Suprapubic skin (tissue), 4 donors: ENCODE results near the gene NBAS. TPM values are rescaled to one million over a fixed set of nuclear protein-coding genes. Genes with fewer than 3 reads are reported as not detected.

Source experiments
- DNase-seq, 2 donors: peaks; one replicate each; pipeline ENCODE4 v3.0.0-alpha.2; 2019; ENCODE audit warnings: low spot score in 2 of 2
- H3K27ac ChIP-seq: fragments of 200-600 bp; sonication (generic); one replicate; pipeline ENCODE4 v1.5.1; 2019
- H3K27me3 ChIP-seq: fragments of 200-600 bp; sonication (generic); one replicate; pipeline ENCODE4 v1.5.1; 2019
- H3K36me3 ChIP-seq: fragments of 200-600 bp; sonication (generic); one replicate; pipeline ENCODE4 v1.5.1; 2019
- H3K4me1 ChIP-seq: fragments of 200-600 bp; sonication (generic); one replicate; pipeline ENCODE4 v1.5.1; 2019
- H3K4me3 ChIP-seq: fragments of 200-600 bp; sonication (generic); one replicate; pipeline ENCODE4 v1.5.1; 2019; ENCODE audit warnings: mild to moderate bottlenecking
- H3K9me3 ChIP-seq: fragments of 200-600 bp; sonication (generic); one replicate; pipeline ENCODE4 v1.5.1; 2019
- EP300 ChIP-seq: sonication (generic); formaldehyde crosslinking; IDR thresholded peaks from one replicate; pipeline ENCODE4 v1.6.1; 2017; ENCODE audit warnings: antibody characterized with exemption
- POLR2A ChIP-seq, 2 donors: fragments of 450-650 bp; IDR thresholded peaks; one replicate each; pipeline ENCODE4 v1.6.1; 2017; ENCODE audit warnings: antibody characterized with exemption in 2 of 2, mild to moderate bottlenecking in 2 of 2, moderate library complexity in 2 of 2
- POLR2AphosphoS5 ChIP-seq, 3 donors: sonication (generic); formaldehyde crosslinking; IDR thresholded peaks; one replicate each; pipeline ENCODE4 v1.6.1; 2017; ENCODE audit warnings: antibody characterized with exemption in 3 of 3
- WGBS: methylation state at CpG from one replicate; pipeline ENCODE4 v1.1.5; 2018; 5-methylcytosine and 5-hydroxymethylcytosine counted together
- total RNA-seq, 4 donors: library from RNA; depleted of rRNA; stranded (reverse); fragments of >200 nt; gene quantifications; one replicate each; pipeline ENCODE4 v1.1.0, GENCODE V29; 2016
- TF ChIP-seq, protein P1 (sequence below), 2 donors: fragments of 200-600 bp in 1 of 2; fragments of 450-650 bp in 1 of 2; sonication (generic) in 1 of 2; IDR thresholded peaks; one replicate each; pipeline ENCODE4 v1.5.1; 2016 to 2019; ENCODE audit warnings: antibody characterized with exemption in 2 of 2, mild to moderate bottlenecking in 1 of 2, moderate library complexity in 1 of 2

NBAS gene
- total RNA-seq, 4 donors from 2014 or later, result 44.4 to 48.4 (median 45.6) TPM

DNA sequence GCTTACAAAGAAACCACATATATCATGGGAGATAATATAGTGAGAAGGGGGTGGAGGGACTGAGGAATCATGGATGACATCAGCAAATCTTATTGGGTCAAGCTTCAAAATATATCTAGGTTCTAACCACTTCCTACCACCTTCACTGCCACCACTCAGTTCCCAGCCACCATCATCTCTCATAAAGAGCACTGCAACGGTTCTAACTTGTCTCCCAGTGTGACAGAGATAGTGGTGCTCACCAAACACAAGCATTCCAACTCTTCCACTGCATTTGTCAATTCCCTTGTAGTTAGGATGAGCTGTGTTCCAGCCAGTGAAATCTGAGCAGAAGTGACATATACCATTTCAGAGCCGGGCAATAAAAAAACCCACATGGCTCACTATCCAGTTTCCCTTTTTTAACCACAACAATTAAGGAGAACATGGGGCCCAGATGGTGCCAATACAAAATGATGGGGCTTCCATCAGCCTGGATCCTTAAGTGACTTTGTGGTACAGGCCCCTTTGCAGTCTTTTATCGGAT, 318.1 kb downstream of the NBAS start:
- 83% methylated on average over 3 of the region's 3 CpGs for WGBS
- Histone ChIP-seq H3K36me3 (no peaks in the 10 kb centered on the region), H3K4me1 (no peaks in the 10 kb centered on the region), H3K27me3 (no peaks in the 10 kb centered on the region), H3K4me3 (no peak overlapping the region), H3K9me3 (no peaks in the 10 kb centered on the region), H3K27ac (no peak overlapping the region)
- TF ChIP-seq EP300 (no peak), POLR2AphosphoS5 (IDR thresholded peaks at IDR 0.05) (no peak), POLR2A (IDR thresholded peaks at IDR 0.05) (no peak)
- TF ChIP-seq, protein P1, sequence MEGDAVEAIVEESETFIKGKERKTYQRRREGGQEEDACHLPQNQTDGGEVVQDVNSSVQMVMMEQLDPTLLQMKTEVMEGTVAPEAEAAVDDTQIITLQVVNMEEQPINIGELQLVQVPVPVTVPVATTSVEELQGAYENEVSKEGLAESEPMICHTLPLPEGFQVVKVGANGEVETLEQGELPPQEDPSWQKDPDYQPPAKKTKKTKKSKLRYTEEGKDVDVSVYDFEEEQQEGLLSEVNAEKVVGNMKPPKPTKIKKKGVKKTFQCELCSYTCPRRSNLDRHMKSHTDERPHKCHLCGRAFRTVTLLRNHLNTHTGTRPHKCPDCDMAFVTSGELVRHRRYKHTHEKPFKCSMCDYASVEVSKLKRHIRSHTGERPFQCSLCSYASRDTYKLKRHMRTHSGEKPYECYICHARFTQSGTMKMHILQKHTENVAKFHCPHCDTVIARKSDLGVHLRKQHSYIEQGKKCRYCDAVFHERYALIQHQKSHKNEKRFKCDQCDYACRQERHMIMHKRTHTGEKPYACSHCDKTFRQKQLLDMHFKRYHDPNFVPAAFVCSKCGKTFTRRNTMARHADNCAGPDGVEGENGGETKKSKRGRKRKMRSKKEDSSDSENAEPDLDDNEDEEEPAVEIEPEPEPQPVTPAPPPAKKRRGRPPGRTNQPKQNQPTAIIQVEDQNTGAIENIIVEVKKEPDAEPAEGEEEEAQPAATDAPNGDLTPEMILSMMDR (IDR thresholded peaks at IDR 0.05), result no peak
- no peak for DNase-seq

DNA sequence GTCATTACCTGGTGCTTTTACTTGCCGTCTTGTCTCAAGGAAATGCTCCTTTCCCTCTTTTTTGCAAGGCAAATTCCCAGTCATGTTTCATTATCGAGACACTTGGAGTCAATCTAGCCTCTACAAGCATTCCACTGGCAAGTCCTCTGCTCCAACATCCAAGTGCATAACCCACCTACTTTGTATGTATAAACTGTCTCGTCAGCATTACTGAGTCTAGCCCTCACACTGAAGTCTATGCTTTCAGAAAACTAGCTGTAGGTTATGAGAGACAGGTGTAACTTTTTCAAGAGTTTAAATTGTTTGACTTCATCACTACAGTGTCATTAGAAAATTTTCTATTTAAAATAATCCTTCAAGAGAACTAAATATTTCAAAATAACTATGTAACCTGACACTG, 319.2 kb downstream of the NBAS start:
- Histone ChIP-seq H3K9me3 (no peaks in the 10 kb centered on the region), H3K27me3 (no peaks in the 10 kb centered on the region), H3K4me3 (no peak overlapping the region), H3K27ac (no peak overlapping the region), H3K4me1 (no peaks in the 10 kb centered on the region), H3K36me3 (no peaks in the 10 kb centered on the region)
- DNase-seq, result no peak
- TF ChIP-seq POLR2A (IDR thresholded peaks at IDR 0.05) (no peak), EP300 (no peak), POLR2AphosphoS5 (IDR thresholded peaks at IDR 0.05) (no peak)
- TF ChIP-seq, protein P1 (IDR thresholded peaks at IDR 0.05), result no peak
- 89% methylated on average over 3 of the region's 3 CpGs for WGBS

DNA sequence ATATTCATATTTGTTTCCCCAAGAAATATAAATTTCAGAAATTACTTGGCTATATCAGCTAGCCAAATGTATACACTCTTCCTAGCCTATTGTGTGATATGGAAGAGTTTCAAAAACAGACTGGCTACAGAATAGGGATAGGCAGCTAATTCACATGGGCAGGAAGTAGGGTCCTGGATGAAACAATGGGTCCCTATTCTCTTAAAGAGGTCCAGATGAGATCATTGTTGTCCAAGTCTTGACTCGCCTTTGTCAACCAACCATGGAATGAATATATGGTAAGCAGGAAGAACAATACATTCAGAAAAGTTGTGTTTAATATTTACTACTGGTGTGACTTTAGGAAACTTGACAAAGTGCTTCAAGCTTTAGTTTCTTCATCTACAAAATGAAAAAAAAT, 319.9 kb downstream of the NBAS start:
- Histone ChIP-seq H3K27ac (no peak overlapping the region), H3K4me1 (no peaks in the 10 kb centered on the region), H3K27me3 (no peaks in the 10 kb centered on the region), H3K9me3 (no peaks in the 10 kb centered on the region), H3K4me3 (no peak overlapping the region), H3K36me3 (no peaks in the 10 kb centered on the region)
- WGBS, result 82% methylated on average over 1 of the region's 1 CpG
- TF ChIP-seq POLR2AphosphoS5 (IDR thresholded peaks at IDR 0.05), result no peak
- TF ChIP-seq, protein P1 (IDR thresholded peaks at IDR 0.05), result no peak
- TF ChIP-seq POLR2A (IDR thresholded peaks at IDR 0.05), result no peak
- no peak for TF ChIP-seq EP300
- DNase-seq, result no peak

DNA sequence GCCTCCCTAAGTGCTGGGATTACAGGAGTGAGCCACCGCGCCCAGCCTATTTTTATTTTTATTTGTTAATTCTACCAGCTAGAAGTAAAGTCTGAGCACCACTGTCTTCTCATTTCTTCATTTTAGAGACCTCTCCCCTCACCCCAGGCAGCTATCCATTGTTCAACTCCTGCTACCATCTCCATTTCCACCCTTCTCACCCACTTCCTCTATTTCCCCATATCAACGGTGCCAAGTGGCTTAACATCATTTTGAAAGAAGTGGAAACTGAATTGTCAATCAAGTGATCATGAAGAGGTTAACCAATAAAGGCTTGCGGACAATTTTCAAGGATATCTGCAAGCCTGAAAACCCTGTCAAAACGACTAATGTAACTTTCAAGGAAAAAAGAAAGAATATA, 323.1 kb downstream of the NBAS start:
- DNase-seq, result no peak
- no peak overlapping the region for H3K4me3 ChIP-seq
- TF ChIP-seq EP300, result no peak
- no peak for TF ChIP-seq POLR2A (IDR thresholded peaks at IDR 0.05)
- no peak for TF ChIP-seq POLR2AphosphoS5 (IDR thresholded peaks at IDR 0.05)
- TF ChIP-seq, protein P1 (IDR thresholded peaks at IDR 0.05), result no peak
- H3K27me3 ChIP-seq, result no peaks in the 10 kb centered on the region
- H3K9me3 ChIP-seq, result no peaks in the 10 kb centered on the region
- 83% methylated on average over 5 of the region's 5 CpGs for WGBS
- H3K27ac ChIP-seq, result no peak overlapping the region
- peaks cover 4% of the 10 kb centered on the region for H3K36me3 ChIP-seq
- H3K4me1 ChIP-seq, result no peaks in the 10 kb centered on the region

DNA sequence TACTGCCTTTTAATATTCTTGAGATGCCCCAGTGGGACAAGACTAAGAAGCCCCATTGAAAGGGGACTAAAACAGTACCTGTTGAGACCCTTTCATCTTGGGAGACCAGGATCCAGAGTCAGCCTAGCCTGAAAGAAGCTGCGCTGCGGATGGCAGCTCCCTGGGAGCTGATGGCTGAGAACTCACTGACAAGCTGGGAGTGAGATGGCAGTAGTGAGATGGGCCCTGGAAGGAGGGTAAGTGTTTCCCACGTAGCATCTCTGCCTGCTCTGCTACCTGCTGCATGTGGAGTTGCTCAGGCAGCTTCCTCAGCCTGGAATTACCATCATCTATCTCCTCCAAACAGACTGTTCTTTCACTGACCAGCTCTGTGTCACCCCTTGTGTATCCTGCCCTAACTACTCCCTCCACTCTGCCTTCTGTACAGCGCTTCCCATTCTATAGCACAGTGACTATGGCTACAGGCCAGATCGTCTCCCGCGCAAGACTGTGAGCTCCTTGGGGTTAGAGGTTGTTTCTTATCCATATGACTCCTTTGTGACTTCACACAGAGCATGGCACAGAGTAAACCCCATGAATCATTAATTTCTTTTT, 330.4 kb downstream of the NBAS start:
- no peaks in the 10 kb centered on the region for H3K9me3 ChIP-seq
- H3K27me3 ChIP-seq, result no peaks in the 10 kb centered on the region
- H3K27ac ChIP-seq, result no peak overlapping the region
- H3K4me1 ChIP-seq, result no peaks in the 10 kb centered on the region
- TF ChIP-seq EP300, result no peak
- TF ChIP-seq POLR2AphosphoS5 (IDR thresholded peaks at IDR 0.05), result no peak
- TF ChIP-seq POLR2A (IDR thresholded peaks at IDR 0.05), result no peak
- TF ChIP-seq, protein P1 (IDR thresholded peaks at IDR 0.05), result no peak
- no peak overlapping the region for H3K4me3 ChIP-seq
- DNase-seq, result no peak
- 84% methylated on average over 7 of the region's 7 CpGs for WGBS
- peaks cover 25% of the 10 kb centered on the region for H3K36me3 ChIP-seq
